Astrocyte (in vitro differentiated cells and primary cell): ENCODE data around the gene HCRTR2.

Source experiments
- EZH2 ChIP-seq: IDR thresholded peaks from 2 replicates; pipeline ENCODE4 v1.6.1; 2012; ENCODE audit warnings: mild to moderate bottlenecking, low read length, inconsistent platforms; ENCODE audit not compliant: insufficient read depth
- TF ChIP-seq, protein P1 (sequence below): IDR thresholded peaks from 2 replicates; pipeline ENCODE4 v1.5.1; 2011; ENCODE audit warnings: low read depth, mild to moderate bottlenecking, inconsistent platforms, low read length, moderate library complexity; ENCODE audit not compliant: insufficient read depth

- TF ChIP-seq, protein P1, sequence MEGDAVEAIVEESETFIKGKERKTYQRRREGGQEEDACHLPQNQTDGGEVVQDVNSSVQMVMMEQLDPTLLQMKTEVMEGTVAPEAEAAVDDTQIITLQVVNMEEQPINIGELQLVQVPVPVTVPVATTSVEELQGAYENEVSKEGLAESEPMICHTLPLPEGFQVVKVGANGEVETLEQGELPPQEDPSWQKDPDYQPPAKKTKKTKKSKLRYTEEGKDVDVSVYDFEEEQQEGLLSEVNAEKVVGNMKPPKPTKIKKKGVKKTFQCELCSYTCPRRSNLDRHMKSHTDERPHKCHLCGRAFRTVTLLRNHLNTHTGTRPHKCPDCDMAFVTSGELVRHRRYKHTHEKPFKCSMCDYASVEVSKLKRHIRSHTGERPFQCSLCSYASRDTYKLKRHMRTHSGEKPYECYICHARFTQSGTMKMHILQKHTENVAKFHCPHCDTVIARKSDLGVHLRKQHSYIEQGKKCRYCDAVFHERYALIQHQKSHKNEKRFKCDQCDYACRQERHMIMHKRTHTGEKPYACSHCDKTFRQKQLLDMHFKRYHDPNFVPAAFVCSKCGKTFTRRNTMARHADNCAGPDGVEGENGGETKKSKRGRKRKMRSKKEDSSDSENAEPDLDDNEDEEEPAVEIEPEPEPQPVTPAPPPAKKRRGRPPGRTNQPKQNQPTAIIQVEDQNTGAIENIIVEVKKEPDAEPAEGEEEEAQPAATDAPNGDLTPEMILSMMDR = no peak
- TF ChIP-seq EZH2 = peak; percentile 50
Measured at GRCh38 chr6:55174211-55175026, at the start of gene HCRTR2.
